ENCODE measurements around the gene EXOSC1.

DNA sequence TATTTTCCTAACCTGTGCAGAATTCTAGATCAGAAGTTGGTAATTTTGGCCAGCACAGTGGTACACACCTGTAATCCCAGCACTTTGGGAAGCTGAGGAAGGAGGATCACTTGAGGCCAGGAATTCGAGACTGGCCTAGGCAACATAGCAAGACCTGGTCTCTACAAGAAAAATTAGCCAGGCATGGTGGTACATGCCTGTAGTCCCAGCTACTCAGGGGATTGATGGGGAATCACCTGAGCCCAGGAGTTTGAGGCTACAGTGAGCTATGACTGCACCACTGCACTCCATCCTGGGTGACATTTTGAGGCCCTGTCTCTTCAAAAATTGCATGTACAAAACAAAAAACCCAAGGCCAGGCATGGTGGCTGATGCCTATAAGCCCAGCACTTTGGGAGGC is 11.2 kb downstream of the EXOSC1 start:
- TF ChIP-seq CTCF (IDR thresholded peaks at IDR 0.05): no peak
- TF ChIP-seq POLR2A (IDR thresholded peaks at IDR 0.05): no peak

All from body of pancreas (tissue), 4 donors.